OCI-LY1 (cell line): ENCODE data around the gene GRIPAP1.
A peak's percentile ranks its signal among the peaks of the same experiment; 100 is the strongest.

Experiments
- H2AFZ ChIP-seq: fragments of 200-600 bp; sonication (generic), shearing (Covaris generic); 2 replicates; pipeline ENCODE4 v1.6.0; 2014; ENCODE audit warnings: antibody characterized with exemption, mild to moderate bottlenecking, low read length
- H3F3A ChIP-seq: fragments of 200-600 bp; sonication (generic), shearing (Covaris generic); 2 replicates; pipeline ENCODE4 v1.6.0; 2014; ENCODE audit warnings: mild to moderate bottlenecking, antibody characterized with exemption, low read length, moderate library complexity; ENCODE audit not compliant: insufficient read depth
- H3K27ac ChIP-seq: fragments of 200-600 bp; sonication (generic); 2 replicates; pipeline ENCODE4 v1.5.1; 2014; ENCODE audit warnings: low read length, mixed run types, mild to moderate bottlenecking, low read depth; ENCODE audit not compliant: poor library complexity, severe bottlenecking
- H3K27me3 ChIP-seq: fragments of 200-600 bp; sonication (generic); 2 replicates; pipeline ENCODE4 v1.6.0; 2014; ENCODE audit warnings: antibody characterized with exemption, mild to moderate bottlenecking, low read length, moderate library complexity; ENCODE audit not compliant: insufficient read depth
- H3K36me3 ChIP-seq: fragments of 200-600 bp; sonication (generic); 2 replicates; pipeline ENCODE4 v1.6.1; 2014; ENCODE audit warnings: mild to moderate bottlenecking, antibody characterized with exemption, low read length, moderate library complexity, mixed read lengths; ENCODE audit not compliant: insufficient read depth
- H3K4me1 ChIP-seq: fragments of 200-600 bp; sonication (generic); 2 replicates; pipeline ENCODE4 v1.5.1; 2014; ENCODE audit warnings: mild to moderate bottlenecking, low read length, moderate library complexity; ENCODE audit not compliant: insufficient read depth, severe bottlenecking
- H3K4me2 ChIP-seq: fragments of 200-600 bp; sonication (generic), shearing (Covaris generic); 2 replicates; pipeline ENCODE4 v1.6.1; 2014; ENCODE audit warnings: low read length
- H3K4me3 ChIP-seq: fragments of 200-600 bp; sonication (generic); 2 replicates; pipeline ENCODE4 v1.5.1; 2014; ENCODE audit warnings: low read length, low read depth, mild to moderate bottlenecking, mixed read lengths; ENCODE audit not compliant: poor library complexity, severe bottlenecking
- H3K79me2 ChIP-seq: fragments of 200-600 bp; shearing (Covaris generic); 2 replicates; pipeline ENCODE4 v1.6.1; 2016; ENCODE audit warnings: mixed run types, low read length, mixed read lengths; ENCODE audit not compliant: insufficient read depth
- H3K9ac ChIP-seq: fragments of 200-600 bp; sonication (generic), shearing (Covaris generic); 2 replicates; pipeline ENCODE4 v1.6.1; 2014; ENCODE audit warnings: mild to moderate bottlenecking, low read length, mixed read lengths
- H3K9me2 ChIP-seq: fragments of 200-600 bp; sonication (generic), shearing (Covaris generic); 2 replicates; pipeline ENCODE4 v1.6.1; 2014; ENCODE audit warnings: low read depth, mild to moderate bottlenecking, low read length, mixed read lengths
- H3K9me3 ChIP-seq: fragments of 200-600 bp; shearing (Covaris generic); 2 replicates; pipeline ENCODE4 v1.6.1; 2014; ENCODE audit warnings: low read length, mixed read lengths
- H4K20me1 ChIP-seq: fragments of 200-600 bp; sonication (generic), shearing (Covaris generic); 2 replicates; pipeline ENCODE4 v1.6.0; 2016; ENCODE audit warnings: mild to moderate bottlenecking, low read length; ENCODE audit not compliant: insufficient read depth
- CTCF ChIP-seq: fragments of 200-600 bp; sonication (generic), shearing (Covaris generic); IDR thresholded peaks from 2 replicates; pipeline ENCODE4 v1.5.1; 2017; ENCODE audit warnings: mild to moderate bottlenecking, antibody characterized with exemption, low read length, moderate library complexity, mixed read lengths
- EZH2 ChIP-seq: fragments of 200-600 bp; sonication (generic), shearing (Covaris generic); IDR thresholded peaks from 2 replicates; pipeline ENCODE4 v1.8.0; 2017; ENCODE audit warnings: borderline replicate concordance, mixed run types, mild to moderate bottlenecking, antibody characterized with exemption, low read length, moderate library complexity, mixed read lengths

Gene GRIPAP1

DNA sequence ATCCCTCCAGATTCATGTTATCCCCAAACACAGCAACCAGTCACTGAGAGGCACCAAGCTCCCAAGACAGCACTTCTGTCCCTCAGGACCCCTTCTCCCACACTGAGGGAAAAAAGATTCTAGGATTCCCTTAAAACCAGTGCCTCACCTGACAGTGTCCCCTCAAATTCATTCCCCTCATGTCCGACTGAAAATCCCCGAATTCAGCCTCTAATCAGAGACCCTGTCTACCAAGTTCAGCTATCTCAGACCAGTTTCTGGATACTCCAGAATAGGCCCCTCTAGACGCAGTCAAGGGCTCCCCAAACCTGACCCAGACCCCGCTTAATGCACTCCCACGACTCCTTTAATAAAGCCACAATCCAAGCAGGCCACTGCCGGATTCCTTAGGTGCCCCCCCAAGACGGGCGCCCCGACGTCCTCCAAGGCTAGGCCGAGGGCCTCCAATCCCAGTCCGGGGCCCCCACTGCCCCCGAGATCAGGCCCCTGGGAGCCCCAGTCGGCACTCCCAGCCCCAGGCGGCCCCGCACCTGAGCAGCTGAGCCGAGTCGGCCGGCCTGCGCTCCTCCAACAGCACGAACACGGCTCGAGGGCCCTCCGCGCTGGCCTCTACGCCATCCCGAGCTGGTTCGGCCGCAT is 40.6 kb upstream of the GRIPAP1 start:
- peak overlapping the region; percentile 86 for H3K9ac ChIP-seq
- no peaks in the 10 kb centered on the region for H3F3A ChIP-seq
- H2AFZ ChIP-seq = no peak overlapping the region
- H3K9me2 ChIP-seq = no peaks in the 10 kb centered on the region
- no peaks in the 10 kb centered on the region for H3K9me3 ChIP-seq
- H3K79me2 ChIP-seq = no peaks in the 10 kb centered on the region
- peaks cover 19% of the 10 kb centered on the region for H3K36me3 ChIP-seq
- H3K27me3 ChIP-seq = no peaks in the 10 kb centered on the region
- H3K27ac ChIP-seq = peak overlapping the region; percentile 59
- H3K4me2 ChIP-seq = peak overlapping the region; percentile 91
- no peaks in the 10 kb centered on the region for H4K20me1 ChIP-seq
- peaks cover 34% of the 10 kb centered on the region for H3K4me1 ChIP-seq
- no peak for TF ChIP-seq EZH2
- TF ChIP-seq CTCF = no peak
- H3K4me3 ChIP-seq = peak overlapping the region; percentile 86

GRCh38 chrX:49041744-49042580 is 39.9 kb upstream of the GRIPAP1 start:
- TF ChIP-seq EZH2 (no peak), CTCF (no peak)
- Histone ChIP-seq H3K9me2 (no peaks in the 10 kb centered on the region), H3K4me2 (peak overlapping the region; percentile 91), H3F3A (no peaks in the 10 kb centered on the region), H4K20me1 (no peaks in the 10 kb centered on the region), H3K9ac (peak overlapping the region; percentile 86), H3K27ac (peak overlapping the region; percentile 59), H3K9me3 (no peaks in the 10 kb centered on the region), H3K79me2 (no peaks in the 10 kb centered on the region), H2AFZ (no peak overlapping the region), H3K4me3 (peak overlapping the region; percentile 86), H3K27me3 (no peaks in the 10 kb centered on the region), H3K36me3 (peaks cover 22% of the 10 kb centered on the region), H3K4me1 (peaks cover 34% of the 10 kb centered on the region)

- H3K9ac ChIP-seq = no peak overlapping the region
Measured at GRCh38 chrX:49040376-49040955, 38.4 kb upstream of the GRIPAP1 start.

More at GRCh38 chrX:49040376-49040955, 38.4 kb upstream of the GRIPAP1 start:
- no peaks in the 10 kb centered on the region for H3K9me2 ChIP-seq
- H3F3A ChIP-seq = no peaks in the 10 kb centered on the region
- H4K20me1 ChIP-seq = no peaks in the 10 kb centered on the region
- peak overlapping the region; percentile 32 for H3K27ac ChIP-seq
- H3K79me2 ChIP-seq = no peaks in the 10 kb centered on the region
- peaks cover 34% of the 10 kb centered on the region for H3K4me1 ChIP-seq
- peak overlapping the region; percentile 36; the same call in 1 of the 2 replicates for H3K4me2 ChIP-seq
- no peaks in the 10 kb centered on the region for H3K27me3 ChIP-seq
- H3K9me3 ChIP-seq = no peaks in the 10 kb centered on the region
- no peak overlapping the region for H2AFZ ChIP-seq
- no peak for TF ChIP-seq EZH2
- TF ChIP-seq CTCF = no peak
- peaks cover 25% of the 10 kb centered on the region for H3K36me3 ChIP-seq
- H3K4me3 ChIP-seq = no peak overlapping the region
